Activated T-helper 1 cell treated with Interleukin-2 at 50 U/mL for 16 hours (primary cell): Measurements from ENCODE around the gene NOSTRIN.
"Not testable (repeated sequence)": the region's sequence is repeated elsewhere in the genome, so short reads cannot be mapped to it uniquely, and the experiment has no call there.

Experiments used
- DNase-seq: peaks from one replicate; pipeline ENCODE4 v3.0.0-alpha.2; 2020; ENCODE audit warnings: low read depth

Gene NOSTRIN

DNA sequence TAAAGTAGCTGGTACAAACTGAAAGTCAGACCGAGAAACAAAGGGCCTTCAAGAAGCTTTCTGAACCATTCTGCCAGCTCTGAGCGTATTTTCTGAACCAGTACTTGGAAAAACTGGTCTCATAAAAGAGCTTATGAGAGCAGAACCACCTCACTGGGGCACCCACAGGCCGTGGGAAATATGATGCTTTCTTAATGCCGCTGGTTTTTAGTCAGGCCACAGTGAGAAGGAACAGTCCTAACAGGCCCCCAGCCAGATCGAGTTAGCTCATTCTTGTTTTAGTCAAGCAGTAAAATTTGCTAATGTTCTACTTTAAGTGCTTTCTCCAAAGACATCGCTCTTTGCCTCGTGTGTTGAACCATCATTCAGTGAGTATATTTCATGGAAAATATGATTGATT lies 12.7 kb upstream of the NOSTRIN start:
- DNase-seq = no peak

DNA sequence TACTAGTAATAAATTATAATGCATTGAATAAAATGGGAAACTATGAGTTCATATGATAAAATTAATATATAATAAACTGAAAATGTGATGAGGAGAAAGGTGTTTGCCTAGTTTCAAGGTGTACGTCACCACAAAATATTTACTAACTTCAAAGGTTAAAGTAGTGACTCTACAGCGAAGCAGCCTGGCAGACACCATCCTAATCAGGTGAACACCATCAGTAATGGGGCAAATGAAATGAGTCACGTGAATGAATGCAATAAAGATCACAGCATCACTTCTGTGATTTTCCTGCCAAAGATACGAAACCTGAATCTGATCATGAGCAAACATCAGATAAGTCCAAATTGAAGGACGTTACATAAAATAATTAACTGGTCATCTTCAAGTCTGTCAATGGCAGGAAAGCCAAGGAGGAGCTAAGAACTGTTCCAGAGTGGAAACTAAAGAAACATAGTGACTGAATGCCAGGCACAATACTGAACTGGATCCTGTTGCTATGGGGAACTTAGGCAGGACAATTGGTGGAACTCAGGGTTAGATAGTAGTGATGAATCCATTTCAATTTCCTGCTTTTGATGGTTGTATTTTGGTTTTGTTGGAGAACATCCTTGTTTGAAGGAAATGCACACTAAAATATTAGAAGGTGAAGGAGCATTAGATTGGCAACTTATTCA lies 12.1 kb upstream of the NOSTRIN start:
- no peak for DNase-seq

DNA sequence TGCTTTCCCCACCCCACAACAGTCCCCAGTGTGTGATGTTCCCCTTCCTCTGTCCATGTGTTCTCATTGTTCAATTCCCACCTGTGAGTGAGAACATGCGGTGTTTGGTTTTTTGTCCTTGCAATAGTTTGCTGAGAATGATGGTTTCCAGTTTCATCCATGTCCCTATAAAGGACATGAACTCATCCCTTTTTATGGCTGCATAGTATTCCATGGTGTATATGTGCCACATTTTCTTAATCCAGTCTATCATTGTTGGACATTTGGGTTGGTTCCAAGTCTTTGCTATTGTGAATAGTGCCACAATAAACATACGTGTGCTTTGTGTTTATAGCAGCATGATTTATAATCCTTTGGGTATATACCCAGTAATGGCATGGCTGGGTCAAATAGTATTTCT lies 11.3 kb upstream of the NOSTRIN start:
- DNase-seq = not testable (repeated sequence)

DNA sequence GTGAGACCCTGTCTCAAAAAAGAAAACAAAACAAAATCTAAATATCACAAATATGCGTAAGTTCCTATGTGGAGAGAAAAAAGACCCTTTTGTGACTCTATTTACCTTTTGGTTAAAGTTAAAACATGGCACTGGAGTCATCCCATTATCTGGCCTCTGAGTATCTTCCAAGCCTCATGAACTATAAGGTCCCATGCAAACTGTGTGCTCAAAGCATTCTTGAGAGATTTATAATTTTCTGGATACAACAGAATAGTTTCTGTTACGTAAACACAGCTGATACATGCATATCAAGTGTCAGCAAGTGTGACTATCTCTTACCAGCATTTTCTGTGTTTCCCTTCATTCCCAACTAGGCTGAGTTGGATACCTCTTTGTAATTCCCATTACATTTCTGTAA lies 8.8 kb upstream of the NOSTRIN start:
- DNase-seq = no peak

DNA sequence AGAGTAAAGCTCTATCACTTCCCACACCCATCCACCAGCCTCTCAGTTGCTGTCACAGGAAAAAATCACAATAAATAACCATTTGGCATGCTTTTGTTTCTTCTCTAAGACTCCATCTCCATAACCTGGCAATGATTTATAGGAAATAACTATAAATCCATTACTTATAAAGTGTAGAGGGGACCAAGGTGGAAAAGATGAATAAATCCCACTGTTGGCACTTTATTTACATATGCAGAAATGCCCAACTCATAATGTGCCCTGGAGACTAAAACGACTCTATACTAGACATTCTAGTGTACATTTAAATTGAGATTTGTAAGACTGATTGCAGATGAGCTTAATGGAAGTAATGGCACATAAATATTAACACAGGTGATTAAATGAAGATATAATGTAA lies 7.5 kb upstream of the NOSTRIN start:
- no peak for DNase-seq

DNA sequence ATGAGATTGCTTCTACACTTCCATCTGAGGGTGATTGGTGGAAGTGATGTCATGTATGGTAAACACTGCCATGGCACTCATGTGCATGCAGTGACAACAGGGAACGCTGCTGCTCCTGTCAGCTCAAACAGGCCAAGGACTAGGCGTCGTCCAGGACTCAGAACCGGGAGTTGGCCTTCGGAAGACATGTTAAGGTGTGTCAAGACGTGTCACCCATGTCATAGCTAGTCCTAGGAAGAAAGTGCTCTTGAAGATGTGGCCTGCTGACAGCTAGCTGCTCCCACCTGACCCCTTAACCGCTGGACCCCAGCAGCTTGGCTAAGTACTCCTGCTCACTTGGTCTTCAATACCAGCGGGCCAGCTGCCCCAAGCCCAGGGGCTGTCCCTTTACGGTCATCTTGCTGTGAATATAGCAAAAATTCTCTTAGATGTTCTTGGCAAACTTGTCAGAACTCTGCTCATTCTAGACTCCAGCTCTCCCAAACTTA lies 6.3 kb upstream of the NOSTRIN start:
- no peak for DNase-seq

DNA sequence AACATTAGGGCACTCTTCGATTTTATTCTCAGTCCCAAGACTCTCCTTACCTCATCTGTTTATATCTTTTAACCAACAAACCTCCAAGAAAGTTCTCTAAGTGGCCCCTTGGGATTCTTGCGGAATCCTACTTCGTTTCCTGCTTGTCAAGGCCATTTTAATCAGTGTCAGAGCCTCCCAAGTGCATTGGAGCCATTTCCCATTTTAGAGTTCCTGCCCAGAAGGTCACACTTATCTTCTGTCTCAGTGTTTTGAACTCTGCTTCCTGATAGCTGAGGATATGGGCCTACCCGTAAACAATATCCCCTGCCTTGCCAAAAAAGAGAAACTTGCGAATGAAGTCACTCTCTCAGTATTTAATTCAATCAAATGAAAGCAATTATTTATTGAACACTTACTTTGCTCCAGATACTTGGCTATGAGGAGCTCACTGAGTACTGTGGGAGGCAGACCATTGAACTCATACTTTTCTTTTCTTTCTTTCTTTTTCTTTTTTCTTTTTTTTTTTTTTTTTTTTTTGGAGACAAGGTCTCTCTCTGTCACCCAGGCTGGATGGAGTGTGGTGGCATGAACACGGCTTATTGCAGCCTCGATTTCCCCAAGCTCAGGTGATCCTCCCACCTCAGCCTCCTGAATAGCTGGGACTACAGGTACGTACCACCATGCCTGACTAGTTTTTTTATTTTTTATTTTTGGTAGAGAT lies 5.7 kb upstream of the NOSTRIN start:
- no peak for DNase-seq

DNA sequence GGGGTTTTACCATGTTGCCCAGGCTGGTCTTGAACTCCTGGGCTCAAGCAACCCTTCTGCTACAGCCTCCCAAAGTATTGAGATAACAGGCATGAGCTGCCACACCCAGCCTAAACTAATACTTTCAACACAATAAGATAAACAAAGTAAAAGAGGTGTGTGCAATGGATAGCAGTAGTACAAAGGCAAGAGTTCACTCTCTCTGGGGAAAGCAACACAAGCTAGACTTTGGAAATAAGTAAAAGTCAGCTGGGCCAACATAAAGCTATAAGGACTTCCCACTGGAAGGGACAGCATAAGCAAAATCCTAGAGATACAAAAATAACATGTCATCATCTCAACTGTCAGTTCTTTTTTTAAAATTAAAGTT lies 5.2 kb upstream of the NOSTRIN start:
- no peak for DNase-seq

DNA sequence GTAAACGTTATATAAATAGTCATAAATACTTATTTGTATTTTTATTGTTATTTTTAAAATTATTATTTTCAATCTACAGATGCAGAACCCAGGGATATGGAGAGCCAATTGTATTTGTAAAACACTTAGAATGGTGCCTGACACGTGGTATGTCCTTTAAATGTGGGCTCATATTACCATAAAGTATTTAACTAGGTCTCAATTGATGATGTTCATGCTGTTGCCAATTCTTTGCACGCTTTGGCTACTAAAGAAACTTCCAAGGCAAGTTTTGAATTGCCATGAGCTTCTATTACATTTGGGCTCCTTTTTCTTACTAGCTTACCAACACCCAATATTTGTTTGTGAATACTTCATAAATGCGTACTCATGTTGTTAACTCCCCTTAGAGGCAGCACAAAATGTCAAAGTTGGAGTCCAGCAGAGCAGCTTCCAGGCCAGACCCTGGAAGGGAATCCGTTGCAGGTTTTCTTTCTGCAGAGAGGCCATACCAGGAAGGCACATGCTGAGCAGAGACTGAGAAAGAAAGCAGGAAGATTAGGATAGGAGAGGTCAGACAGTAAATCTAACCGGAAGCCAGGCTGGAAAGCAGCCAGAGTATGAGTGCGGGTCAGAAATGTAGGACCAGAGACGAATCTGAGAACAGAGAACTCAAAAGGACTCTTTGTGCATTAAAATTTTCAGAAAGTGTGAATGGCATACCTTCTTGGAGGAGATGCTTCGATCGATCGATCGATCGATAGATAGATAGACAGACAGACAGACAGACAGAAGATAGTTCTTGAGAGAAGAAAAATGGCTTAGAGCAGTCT lies 4.2 kb upstream of the NOSTRIN start:
- no peak for DNase-seq

DNA sequence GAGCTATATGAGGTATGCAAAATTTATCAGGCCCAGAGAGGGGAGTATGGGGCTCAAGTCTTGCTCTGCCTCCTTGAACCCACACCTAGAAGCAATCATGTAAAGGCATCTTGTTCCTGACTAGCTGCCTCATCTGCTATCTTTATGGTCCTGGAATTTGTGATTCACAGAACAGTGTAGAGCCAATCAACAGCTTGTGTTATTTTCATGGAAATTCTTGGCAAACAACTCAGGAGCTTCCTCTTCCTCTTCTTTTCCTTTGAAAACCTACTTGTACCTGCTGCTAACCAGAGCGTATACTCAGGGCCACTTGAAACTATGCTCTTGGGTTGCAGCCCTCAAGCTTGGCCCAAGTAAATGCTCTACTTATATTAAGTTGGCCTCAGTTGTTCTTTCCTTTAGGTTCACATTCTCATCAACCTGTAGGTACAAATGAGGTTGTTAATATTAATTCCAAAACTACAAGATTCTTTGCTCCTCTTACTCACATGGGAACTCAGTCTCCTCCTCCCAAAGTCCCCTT lies 3.5 kb upstream of the NOSTRIN start:
- no peak for DNase-seq

DNA sequence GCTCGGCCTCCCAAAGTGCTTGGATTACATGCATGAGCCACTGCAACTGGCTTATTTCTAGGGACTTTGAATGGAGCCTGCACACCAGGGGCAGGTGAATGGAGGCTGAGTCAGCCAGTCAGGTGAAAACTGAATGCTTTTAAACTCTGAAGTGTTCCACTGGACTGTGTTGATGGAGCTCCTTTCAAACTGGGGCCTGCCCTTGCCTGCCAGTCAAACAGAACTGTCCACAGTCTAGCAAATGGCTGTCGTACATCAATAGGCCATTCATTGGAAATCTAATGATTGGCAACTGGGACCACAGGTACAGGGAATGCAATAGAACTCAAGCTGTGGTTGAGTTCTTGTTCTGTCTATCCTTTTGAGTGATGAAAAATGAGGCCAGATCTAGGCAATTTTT lies 966 bp upstream of the NOSTRIN start:
- DNase-seq = no peak

DNA sequence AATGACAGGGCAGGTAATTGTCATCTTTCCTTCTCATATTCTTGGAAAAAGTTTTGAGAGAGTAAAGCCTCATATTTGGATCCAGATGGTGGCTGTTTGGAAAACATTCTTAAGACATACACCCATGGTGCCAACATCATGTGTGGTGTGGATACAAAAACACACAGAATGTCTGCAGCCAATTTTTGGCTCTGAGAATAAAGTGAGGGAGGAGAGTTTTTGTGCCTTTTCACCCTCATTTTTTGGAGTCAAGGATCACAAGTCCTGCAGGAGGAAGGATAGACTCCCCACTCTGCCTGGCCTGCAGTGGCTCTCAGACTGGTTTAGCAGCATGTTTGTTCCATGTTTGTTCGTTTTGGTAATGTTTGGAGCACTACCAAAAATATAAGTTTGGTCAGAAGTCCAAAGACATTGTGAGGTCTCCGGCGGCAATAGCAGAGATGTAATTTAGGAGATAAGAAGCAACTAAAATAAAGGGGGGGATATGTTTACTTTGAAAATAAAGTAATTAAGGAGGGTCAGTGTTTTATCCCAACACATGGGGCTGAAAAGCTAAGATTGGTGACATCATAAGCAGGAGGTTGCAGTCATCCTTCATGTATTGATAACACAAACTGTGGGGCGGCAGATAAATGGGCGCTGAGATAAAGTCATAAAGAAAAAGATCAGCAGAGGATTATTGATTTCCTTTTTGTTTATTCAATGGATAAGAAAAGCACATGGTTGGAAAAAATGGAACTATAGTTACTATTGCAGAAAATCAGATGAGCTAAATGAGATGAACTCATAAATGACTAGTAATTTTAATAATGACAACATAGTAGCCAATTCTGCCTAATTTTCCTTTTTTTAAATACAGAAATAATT lies 655 bp downstream of the NOSTRIN start:
- no peak for DNase-seq

DNA sequence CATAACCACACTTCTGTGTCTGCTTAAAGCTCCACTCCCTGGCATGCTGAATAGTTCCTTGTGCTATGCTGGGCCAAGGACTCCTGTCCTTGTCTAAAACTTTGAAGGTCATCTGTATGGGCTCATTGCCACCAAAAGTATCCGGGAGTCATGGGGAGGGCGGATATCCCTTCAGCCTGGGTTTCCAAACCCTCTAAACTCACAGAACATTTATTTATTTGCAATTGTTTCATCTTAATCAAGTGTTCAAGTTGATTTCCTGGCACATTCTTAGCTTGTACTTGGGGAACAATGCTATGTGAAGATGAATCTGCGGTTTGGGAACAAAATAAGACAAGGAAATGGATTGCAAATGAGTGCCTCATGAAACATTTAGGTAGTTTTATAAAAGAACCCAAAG lies 1.8 kb downstream of the NOSTRIN start:
- no peak for DNase-seq

DNA sequence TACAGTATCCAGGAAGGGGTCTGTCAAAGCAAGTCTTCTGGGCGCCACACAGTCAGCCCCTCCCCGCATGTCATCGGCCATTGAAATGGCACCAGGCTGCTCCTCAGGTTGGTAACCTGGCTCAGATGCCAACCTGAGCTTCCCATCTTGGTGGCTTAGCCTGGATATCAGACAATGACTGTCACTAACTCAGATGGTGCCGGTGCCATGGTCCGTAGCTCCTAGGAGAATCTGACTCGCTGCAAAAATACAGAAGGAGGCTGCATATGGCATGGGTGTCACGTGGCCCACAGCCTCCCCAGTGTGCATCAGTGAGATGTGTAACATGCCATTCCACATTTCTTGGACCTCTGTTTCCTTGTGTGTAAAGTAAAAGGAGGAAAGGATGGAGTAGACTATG lies 3.2 kb downstream of the NOSTRIN start:
- DNase-seq = no peak

DNA sequence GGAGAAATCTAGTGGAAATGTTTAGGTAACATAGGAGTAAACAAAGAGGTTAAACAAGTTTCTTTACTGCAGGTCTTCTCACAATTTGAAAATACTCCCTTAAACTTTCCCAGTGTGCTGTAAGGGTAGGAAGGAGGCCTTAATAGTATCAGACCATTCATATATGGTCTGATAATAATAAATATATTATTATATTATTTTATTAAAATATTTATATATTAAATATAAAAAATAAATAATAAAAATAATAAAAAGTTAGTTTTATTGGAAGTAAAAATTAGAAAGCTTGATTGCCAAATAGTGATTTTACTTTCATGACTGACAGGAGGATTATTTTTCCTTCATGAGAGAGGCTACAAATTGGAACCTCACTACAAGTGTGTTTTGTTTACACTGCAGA lies 7.1 kb downstream of the NOSTRIN start:
- no peak for DNase-seq

DNA sequence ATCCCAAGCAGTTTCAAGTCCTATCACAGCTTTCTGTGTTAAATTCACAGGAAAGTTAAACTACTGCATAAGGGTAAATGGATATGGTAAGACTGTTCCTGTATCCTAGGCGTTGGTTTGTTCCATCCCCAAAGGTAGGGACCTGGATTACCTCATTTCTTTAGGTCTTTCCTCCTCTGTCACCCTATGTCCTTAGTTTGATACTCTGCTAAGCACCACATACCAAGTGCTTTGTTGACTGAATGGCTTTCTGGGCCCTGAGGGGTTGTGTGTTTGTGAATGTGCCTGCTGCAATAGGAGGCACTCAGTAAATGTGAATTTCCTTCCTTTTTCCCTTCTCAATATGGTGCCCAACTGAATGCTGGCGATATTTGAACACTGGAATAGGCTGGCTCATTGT lies 7.8 kb downstream of the NOSTRIN start:
- no peak for DNase-seq

DNA sequence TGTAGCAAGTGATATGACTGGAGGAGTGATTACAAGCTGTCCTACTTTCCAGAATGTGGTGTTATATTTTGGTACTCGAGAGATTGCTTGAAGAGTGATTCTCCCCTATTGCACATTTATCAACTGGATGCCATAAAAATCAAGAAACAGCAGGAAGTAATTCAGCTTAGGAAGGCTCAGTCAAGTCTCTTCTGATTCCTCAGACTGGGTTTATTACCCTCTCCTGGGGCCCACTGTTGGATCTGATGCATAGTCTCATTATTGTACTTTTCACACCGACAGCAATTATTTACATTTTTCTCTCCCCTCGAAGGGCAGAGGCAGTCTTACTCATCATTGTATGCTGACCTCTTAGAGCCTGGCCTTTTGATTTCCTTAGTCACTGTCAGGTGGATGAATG lies 9.3 kb downstream of the NOSTRIN start:
- DNase-seq = no peak

DNA sequence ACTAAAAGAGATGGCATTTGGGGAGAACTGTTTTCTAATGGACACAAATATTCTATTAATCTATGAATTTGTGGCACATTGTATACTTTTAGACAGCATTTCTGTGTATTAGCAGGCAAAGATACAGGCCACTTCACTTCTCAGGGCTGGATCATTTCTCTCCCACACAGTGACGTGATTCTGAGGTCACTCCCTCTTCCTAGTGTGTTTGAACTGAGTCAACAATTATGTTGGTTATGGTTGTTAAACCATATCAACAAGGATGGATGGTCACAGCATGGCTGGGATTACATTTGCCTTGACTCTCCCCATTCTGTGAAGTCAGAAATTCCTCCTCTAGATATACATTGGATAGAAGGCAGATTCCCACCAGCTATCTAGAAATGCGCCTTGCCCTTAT lies 11.6 kb downstream of the NOSTRIN start:
- no peak for DNase-seq

DNA sequence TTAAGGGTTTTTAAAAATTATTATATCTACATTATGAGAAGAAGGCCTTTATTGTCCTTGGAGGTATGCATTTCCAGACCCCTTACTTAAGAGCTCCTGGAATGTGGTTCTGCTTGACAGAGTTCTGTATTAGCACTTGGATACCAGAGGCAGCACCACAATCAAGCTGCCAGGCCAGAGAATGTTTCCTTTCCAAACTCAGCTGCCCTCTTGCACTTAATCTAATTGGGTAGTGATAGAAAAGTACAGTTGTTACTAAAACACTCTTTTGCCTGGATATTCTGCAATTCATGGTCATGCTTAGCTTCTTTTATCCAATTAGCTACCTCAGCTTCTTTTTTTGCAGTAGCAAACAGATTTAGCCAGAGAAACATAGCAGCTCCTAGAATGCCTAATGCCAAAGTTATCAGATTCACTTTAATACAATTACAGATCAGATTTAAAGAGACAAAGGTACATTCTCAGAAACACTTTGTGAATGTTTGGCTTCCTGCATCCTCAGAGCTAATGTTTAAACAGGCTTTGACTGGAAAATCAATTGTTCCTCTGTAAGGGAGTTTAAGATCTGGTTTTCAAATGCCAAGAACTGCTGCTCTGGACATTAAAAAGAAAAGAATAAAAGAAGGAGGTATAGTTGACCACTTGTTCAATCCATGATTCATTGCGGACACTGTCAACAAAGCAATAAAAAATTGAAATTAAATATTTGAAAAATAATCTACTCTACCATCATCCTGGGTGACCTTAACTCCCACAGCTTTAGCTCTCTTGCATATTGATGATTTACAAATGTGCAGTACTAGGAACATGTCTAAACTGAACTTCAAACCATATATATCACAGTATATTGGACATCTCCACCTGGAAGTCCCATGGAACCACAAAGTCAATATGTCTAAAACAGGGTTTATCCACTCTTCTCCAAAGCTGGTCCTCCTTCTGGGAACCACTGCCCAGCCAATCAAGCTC lies 12.8 kb downstream of the NOSTRIN start:
- no peak for DNase-seq

DNA sequence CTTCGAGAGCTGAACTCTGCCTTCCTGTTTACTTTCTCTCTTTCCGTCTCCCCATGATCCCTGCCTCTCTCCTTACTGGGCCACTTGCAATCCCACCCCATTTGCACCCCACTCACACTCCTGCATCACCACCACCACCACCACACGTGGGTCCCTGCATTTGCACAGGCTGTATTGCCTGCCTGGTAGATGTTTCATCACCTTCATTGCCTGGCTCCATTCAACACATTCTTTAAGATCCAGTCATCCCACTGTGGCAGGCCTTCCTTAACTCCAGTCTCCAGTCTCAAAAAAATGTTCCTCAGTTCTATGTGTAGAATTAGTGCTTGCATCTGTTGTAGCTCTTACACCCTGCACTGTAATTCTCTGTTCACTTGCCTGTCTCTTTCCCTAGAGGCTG lies 13.9 kb downstream of the NOSTRIN start:
- DNase-seq = no peak
